Activated CD4-positive, alpha-beta T cell treated with anti-CD3 and anti-CD28 coated beads, Interleukin-10, Interleukin-2, amounts not matched to agents 100 ng/mL and 50 ng/mL, durations not matched to agents 16 hours and 8 hours (primary cell): ENCODE data around the gene WDR91.
"Not testable (repeated sequence)": the region's sequence is repeated elsewhere in the genome, so short reads cannot be mapped to it uniquely, and the experiment has no call there.

Experiments
- DNase-seq: peaks from one replicate; pipeline ENCODE4 v3.0.0-alpha.2; 2020

WDR91 gene

GRCh38 chr7:135174941-135175340, 36.4 kb downstream of the WDR91 start:
- no peak for DNase-seq

GRCh38 chr7:135173916-135174315, 37.4 kb downstream of the WDR91 start:
- DNase-seq, result not testable (repeated sequence)

DNA sequence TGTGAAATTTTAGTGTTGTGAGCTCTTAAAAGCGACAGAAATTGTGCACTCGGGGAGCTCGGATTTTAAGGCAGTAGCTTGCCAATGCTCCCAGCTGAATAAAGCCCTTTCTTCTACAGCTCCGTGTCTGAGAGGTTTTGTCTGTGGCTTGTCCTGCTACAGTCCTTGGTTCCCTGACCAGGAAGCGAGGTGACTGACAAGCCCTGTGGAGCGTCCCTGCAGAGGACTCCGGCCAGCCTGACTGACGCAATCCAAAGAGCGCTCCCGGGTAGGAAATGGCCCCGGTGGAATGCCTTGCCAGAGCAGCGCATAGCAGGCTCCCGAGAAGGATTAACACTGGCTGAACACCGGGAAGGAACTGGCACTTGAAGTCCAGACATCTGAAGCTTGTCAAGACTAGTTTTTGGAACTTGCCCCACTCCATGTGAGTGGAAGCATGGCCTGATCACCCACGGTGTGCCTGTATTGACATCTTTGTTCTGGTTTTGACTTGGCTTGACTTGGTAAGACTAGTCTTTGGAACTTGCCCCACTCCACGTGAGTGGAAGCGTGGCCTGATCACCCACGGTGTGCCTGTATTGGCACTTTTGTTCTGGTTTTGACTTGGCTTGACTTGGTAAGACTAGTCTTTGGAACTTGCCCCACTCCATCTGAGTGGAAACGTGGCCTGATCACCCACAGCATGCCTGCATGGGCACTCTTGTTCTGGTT, 39.6 kb downstream of the WDR91 start:
- DNase-seq, result peak; percentile 13

DNA sequence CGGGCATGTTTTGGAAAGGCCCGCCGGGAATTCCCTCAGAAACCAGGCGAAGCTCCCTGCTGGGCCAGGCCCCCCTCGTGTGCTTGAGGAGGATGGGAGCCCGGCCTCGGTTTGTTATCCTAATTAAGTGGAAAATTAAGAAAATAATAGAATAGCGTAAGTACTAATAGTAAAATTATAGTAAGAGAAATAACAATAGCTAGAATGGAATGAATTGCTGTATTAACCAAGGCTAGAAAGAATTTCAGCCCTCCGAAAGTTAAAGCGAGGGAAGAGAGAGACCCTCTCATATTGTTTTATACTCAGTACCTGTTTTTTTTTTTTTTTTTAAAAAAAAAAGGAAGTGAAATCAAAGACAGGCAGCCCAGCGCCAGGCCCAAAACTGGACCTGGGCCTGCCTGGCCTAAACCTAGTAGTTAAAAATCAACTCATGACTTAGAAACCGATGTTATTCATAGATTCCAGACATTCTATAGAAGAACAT, 40.3 kb downstream of the WDR91 start:
- DNase-seq, result not testable (repeated sequence)

DNA sequence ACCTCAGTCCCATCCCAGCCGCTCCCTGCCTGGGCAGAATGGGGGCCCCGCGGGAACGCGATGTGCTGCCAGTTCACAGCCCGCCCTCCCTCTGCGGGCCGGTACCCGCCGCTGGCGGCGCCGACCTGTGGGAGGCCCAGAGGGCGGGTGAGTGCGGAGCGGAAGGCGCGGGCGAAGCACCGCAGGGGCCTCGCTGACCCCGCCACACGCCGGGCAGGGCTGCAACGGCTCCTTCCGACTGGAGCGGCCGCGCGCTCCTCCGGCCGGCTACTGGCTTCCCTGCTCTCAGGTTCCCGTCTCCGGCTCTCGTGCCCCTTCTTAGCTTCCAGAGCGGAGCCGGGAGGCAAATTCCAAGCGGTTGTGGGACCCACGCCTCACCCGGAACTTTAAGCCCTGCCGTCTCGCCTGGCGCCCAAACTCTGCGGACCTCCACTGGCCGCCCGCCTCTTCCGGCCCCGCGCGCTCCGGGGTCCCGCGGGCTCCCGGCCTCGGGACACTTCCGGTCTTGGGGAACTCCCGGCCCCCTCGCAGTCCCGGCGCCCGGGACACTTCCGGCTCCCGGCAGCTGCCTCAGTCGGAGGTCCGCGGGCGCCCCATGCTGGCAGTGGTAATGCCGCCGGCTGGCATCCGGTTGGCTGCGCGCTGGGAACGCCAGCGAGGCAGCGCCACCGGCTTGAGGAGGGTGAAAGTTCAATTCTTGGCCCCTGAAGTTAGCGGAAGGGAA, 40.9 kb downstream of the WDR91 start, which contains the start of gene CYREN:
CYREN (minus strand) TSS at position 434 of the 724 bp plus-strand sequence. CDS start 1,785 bp downstream, outside the sequence.
- peak; percentile 96 for DNase-seq

- no peak for DNase-seq
These were observed 41.4 kb downstream of the WDR91 start for GRCh38 chr7:135169964-135170273.

GRCh38 chr7:135169141-135169963, 42.0 kb downstream of the WDR91 start:
- DNase-seq, result peak; percentile 87

DNA sequence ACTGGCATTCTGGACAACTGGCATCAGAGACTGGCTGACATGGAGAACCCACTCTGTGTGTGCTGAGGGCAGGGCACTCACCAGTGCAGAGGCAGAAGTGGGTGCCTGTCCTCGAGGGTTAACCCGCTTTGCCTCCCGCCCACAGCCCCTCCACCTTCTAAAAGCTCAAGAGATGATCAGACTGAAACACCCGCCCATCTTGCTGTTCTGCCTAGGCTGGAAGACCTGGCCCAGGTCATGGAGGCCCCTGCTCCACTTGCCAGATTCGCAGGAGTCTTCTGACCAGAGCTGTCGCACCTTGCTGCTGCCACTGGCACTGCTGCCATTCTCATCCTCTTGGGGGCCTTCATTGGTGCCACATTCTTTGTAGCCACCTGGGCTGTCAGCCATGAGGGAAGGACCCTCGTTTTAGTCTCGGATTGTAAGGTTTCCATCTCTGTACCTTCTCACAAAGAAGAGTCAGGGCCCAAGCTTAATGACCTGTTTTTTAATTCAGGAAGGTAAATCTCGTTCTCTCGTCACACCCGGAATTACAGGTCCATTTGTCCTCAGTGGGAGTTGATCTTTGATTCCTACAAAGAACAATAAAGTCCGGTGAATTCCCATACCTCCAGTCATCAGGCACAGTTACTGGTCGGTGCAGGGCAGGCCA, 42.7 kb downstream of the WDR91 start:
- no peak for DNase-seq

GRCh38 chr7:135168001-135168400, 43.3 kb downstream of the WDR91 start:
- no peak for DNase-seq

DNA sequence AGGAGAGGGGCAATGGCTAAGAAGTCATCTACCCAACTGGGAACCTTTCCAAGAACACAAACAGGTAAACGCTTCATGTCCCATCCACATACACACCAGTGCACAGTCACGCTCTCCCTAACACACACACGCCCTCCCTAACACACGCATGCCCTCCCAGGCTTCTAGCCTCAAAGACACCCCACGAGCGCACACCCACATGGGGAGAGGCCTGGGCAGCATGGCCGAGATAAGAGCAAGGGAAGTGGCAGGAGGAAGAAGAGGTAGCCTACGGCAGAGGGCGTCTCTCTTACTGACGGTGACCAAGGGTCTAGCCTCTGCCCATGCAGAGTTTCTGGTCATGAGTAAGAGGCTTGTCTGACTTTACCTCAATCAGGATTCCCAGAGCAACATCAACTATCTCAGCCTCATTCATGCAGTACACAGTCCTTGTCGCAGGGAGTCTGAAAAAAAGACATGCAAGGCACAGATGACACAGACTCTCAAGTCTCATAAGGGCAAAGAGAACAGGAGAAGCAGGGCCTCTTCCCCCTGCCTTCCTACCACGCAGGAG, 43.9 kb downstream of the WDR91 start:
- DNase-seq, result no peak

DNA sequence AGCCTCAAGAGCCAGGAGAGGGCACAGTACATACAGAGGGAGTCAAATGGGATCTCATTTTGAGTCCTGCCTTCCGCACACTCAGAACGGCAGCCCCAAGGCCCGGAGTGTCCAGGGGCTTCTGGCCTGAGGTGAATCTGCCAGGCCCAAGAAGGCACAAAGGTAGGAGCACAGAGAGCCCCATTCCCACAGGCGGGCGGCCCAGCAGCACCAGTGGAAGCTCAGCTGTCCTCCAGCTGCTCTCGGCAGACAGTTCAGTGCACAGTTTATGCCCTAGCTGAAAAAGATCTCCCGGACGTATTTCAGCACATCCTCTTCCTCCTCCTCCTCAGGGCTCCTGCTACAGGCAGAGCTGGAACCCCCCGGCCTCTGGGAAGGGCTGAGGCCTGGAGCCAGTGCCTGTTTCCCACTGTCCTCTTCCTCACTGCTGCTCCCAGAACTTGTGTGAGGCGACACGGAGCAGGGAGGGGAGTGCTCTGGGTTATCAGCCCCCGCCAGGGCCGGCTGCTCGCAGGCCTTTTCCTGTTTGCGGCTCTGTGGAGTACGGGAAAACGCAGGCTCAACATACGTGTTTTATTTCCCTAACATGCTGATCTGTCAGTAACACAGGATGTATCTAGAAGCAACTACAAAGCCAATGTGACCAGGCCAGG, 44.9 kb downstream of the WDR91 start:
- no peak for DNase-seq

- DNase-seq, result no peak
These were observed 45.5 kb downstream of the WDR91 start for GRCh38 chr7:135165862-135166261.

DNA sequence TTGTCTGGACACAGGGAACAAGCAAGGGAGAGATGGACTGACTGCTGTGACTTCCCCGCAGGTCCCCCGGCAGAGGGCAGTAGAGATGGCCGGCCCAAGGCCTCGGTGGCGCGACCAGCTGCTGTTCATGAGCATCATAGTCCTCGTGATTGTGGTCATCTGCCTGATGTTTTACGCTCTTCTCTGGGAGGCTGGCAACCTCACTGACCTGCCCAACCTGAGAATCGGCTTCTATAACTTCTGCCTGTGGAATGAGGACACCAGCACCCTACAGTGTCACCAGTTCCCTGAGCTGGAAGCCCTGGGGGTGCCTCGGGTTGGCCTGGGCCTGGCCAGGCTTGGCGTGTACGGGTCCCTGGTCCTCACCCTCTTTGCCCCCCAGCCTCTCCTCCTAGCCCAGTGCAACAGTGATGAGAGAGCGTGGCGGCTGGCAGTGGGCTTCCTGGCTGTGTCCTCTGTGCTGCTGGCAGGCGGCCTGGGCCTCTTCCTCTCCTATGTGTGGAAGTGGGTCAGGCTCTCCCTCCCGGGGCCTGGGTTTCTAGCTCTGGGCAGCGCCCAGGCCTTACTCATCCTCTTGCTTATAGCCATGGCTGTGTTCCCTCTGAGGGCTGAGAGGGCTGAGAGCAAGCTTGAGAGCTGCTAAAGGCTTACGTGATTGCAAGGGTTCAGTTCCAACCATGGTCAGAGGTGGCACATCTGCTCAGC, 46.8 kb downstream of the WDR91 start:
- no peak for DNase-seq

- no peak for DNase-seq
These were observed 48.8 kb downstream of the WDR91 start for GRCh38 chr7:135162382-135163001.

DNA sequence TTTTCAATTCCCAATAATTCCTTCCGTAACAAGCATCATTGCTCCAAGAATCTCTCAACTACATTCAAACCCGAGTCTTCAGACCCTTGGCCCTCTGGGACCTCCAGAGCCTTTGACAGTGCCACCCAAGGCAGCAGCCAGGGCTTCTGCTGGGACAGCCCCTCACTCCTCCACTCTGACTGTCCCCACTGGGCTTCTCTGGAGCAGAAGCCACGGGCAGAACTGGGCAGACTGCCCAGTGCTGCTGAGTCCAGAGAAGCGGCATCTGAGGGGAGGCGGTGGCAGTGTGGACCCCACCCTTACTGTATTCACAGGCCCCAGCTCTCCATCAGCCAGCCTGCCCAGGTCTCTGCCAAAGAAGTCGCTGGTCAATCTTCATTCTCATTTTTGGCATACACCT, 49.7 kb downstream of the WDR91 start:
- DNase-seq, result no peak

GRCh38 chr7:135160858-135161653, 50.3 kb downstream of the WDR91 start:
- no peak for DNase-seq

DNA sequence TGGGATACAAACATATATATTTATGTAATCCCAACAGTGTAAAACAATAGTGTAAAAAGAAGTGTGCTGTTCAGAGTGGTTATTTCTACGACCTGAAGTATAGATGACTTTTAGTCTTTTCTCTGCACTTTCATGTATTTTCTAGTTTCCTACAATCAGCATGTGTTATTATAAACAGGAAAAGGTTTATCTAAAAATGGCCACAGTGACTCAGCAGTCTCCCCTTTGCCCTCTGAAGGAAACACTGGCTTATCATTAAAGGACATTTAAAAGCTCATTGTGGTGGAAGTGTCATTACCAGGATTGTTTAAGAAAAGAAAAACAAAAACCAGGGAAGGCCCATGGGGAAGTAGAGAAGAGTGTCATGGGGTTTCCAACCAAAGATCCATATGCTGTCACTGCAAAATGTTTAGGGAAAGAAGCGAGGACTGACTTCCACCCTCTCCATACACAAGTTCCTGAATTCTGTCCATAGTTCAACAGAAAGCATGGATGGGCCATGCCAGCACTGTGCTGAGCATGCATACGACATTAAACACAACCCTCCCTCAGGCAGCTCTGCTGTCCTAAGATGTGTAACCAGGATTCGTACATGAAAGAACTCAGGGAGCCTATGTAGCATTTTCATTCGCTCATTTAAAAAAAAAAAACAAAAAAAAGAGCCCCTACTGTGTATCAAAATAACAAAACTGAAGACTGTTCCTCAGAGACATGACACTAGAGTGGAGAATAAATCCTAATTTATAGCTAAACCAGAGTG, 51.0 kb downstream of the WDR91 start:
- DNase-seq, result peak; percentile 15

GRCh38 chr7:135159359-135160085, 51.8 kb downstream of the WDR91 start:
- no peak for DNase-seq

DNA sequence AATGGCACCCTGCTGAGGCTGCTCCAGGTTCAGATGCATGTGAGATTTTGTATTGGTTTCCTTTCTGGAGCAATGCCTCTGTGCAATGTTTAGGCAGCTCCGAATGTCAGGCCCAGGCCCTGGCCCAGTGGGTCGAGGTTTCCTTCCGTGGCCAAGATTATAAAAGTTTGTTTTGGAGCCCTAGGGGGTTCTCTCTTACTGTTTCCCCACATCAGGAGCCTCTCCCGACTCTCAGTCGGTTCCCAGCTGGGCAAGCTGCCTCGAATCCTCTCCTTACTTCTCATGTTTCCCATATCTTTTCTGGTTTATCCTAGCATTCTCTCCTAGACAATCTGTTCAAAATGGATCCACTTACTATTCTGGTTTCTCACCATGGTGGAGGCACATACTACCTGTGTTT, 52.5 kb downstream of the WDR91 start:
- no peak for DNase-seq
